RWPE2 (cell line): Measurements from ENCODE around the gene SGPL1.

Experiments
- ATAC-seq: fragments of 200-7000 bp; cut with Tn5 transposase; 3 replicates; pipeline ENCODE4 v1.9.1; 2021; ENCODE audit warnings: low read depth
- DNase-seq: peaks from one replicate; pipeline ENCODE4 v3.0.0-alpha.2; 2020; ENCODE audit warnings: low spot score
- H3K27ac ChIP-seq: fragments of 450-650 bp; 2 replicates; pipeline ENCODE4 v1.5.1; 2017; ENCODE audit warnings: mild to moderate bottlenecking; ENCODE audit not compliant: poor library complexity, severe bottlenecking
- H3K27me3 ChIP-seq: fragments of 250-450 bp; sonication (Bioruptor Pico); 2 replicates; pipeline ENCODE4 v1.5.1; 2021; ENCODE audit warnings: mild to moderate bottlenecking, moderate library complexity; ENCODE audit not compliant: insufficient read depth, poor library complexity, severe bottlenecking
- H3K36me3 ChIP-seq: fragments of 250-450 bp; sonication (Bioruptor Pico); 2 replicates; pipeline ENCODE4 v1.5.1; 2020; ENCODE audit warnings: low read depth, mild to moderate bottlenecking, moderate library complexity
- H3K4me1 ChIP-seq: fragments of 250-450 bp; sonication (Bioruptor Pico); 2 replicates; pipeline ENCODE4 v1.5.1; 2021; ENCODE audit warnings: mild to moderate bottlenecking, moderate library complexity; ENCODE audit not compliant: insufficient read depth, poor library complexity, severe bottlenecking
- H3K4me3 ChIP-seq: fragments of 250-450 bp; sonication (Bioruptor Pico); 2 replicates; pipeline ENCODE4 v1.5.1; 2021; ENCODE audit warnings: mild to moderate bottlenecking, moderate library complexity; ENCODE audit not compliant: severe bottlenecking
- H3K9me3 ChIP-seq: fragments of 250-450 bp; sonication (Bioruptor Pico); 2 replicates; pipeline ENCODE4 v1.5.1; 2021; ENCODE audit warnings: mild to moderate bottlenecking, moderate library complexity; ENCODE audit not compliant: severe bottlenecking
- CTCF ChIP-seq: fragments of 450-650 bp; IDR thresholded peaks from one replicate; pipeline ENCODE4 v1.5.1; 2017; ENCODE audit warnings: mild to moderate bottlenecking, moderate library complexity; ENCODE audit not compliant: poor library complexity, severe bottlenecking

The SGPL1 gene

GRCh38 chr10:70845256-70845655, 29.5 kb downstream of the SGPL1 start:
- Histone ChIP-seq H3K27ac (no peak overlapping the region), H3K27me3 (no peaks in the 10 kb centered on the region), H3K4me1 (peaks cover 5% of the 10 kb centered on the region), H3K36me3 (peaks cover 51% of the 10 kb centered on the region), H3K9me3 (no peaks in the 10 kb centered on the region), H3K4me3 (no peak overlapping the region)
- no peak for ATAC-seq
- no peak for DNase-seq
- TF ChIP-seq CTCF = no peak

GRCh38 chr10:70845816-70846215, 30.1 kb downstream of the SGPL1 start:
- Histone ChIP-seq H3K27me3 (no peaks in the 10 kb centered on the region), H3K36me3 (peaks cover 55% of the 10 kb centered on the region), H3K4me1 (peaks cover 5% of the 10 kb centered on the region), H3K27ac (no peak overlapping the region), H3K9me3 (no peaks in the 10 kb centered on the region), H3K4me3 (no peak overlapping the region)
- ATAC-seq (no peak), DNase-seq (no peak)
- no peak for TF ChIP-seq CTCF

GRCh38 chr10:70846795-70847194, 31.0 kb downstream of the SGPL1 start:
- DNase-seq (no peak), ATAC-seq (no peak)
- H3K36me3 ChIP-seq = peaks cover 65% of the 10 kb centered on the region
- TF ChIP-seq CTCF = no peak
- peaks cover 5% of the 10 kb centered on the region for H3K4me1 ChIP-seq
- no peak overlapping the region for H3K27ac ChIP-seq
- no peaks in the 10 kb centered on the region for H3K27me3 ChIP-seq
- no peak overlapping the region for H3K4me3 ChIP-seq
- no peaks in the 10 kb centered on the region for H3K9me3 ChIP-seq

GRCh38 chr10:70847659-70848360, 32.1 kb downstream of the SGPL1 start:
- Histone ChIP-seq H3K27ac (no peak overlapping the region), H3K36me3 (peaks cover 75% of the 10 kb centered on the region), H3K27me3 (no peaks in the 10 kb centered on the region), H3K9me3 (no peaks in the 10 kb centered on the region), H3K4me1 (peaks cover 5% of the 10 kb centered on the region), H3K4me3 (no peak overlapping the region)
- TF ChIP-seq CTCF = no peak
- no peak for DNase-seq
- ATAC-seq = no peak

GRCh38 chr10:70849582-70850016, 33.9 kb downstream of the SGPL1 start:
- ATAC-seq = peak; percentile 57
- H3K9me3 ChIP-seq = no peaks in the 10 kb centered on the region
- peaks cover 77% of the 10 kb centered on the region for H3K36me3 ChIP-seq
- H3K27ac ChIP-seq = no peak overlapping the region
- H3K27me3 ChIP-seq = no peaks in the 10 kb centered on the region
- peaks cover 5% of the 10 kb centered on the region for H3K4me1 ChIP-seq
- no peak for TF ChIP-seq CTCF
- H3K4me3 ChIP-seq = no peak overlapping the region
- DNase-seq = no peak
